ENCODE results near the gene NR4A1.
A peak's percentile ranks its signal among the peaks of the same experiment; 100 is the strongest.
"Not testable (repeated sequence)": the region's sequence is repeated elsewhere in the genome, so short reads cannot be mapped to it uniquely, and the experiment has no call there.

NR4A1 gene

DNA sequence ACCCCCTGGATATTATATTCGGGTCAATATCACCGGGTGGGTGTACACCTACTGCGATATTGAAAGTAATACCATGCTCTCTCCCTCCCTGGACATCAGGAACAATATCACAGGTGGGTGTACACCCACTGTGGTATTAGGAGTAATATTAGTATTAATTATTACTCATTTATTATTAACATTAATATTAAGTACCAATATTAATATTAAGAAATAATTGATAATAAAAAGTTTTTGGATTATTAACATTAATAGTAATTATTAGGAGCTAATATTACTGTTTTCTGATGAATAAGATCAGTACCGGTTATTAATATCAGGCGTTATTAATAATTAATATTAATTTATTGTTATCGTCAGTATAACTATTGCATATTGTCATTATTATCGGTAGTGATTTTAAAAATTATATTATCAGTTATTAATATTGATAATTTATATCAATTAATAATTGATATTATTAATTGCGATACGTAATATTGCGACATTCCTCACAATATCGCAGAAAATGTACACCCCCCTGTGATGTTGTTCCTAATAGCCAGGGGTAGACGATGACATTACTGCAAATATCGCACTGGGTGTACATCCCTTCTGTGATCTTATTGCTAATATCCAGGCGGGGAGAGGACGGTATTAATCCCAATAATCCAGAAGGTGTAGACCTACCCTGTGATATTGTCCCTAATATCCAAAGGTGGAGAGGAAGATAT, 45.2 kb downstream of the NR4A1 start:
- ChIA-PET CTCF (interaction anchor here (1.0 kb wide), 1 partner anchor 70 kb away, joined by 3 read pairs; no protein-coding TSS in a partner anchor), POLR2A (no interaction called here)
- Histone ChIP-seq H3K4me1 (ENCODE audit: control insufficient read depth, insufficient read depth, low read length) (no peaks in the 10 kb centered on the region), H3K36me3 (ENCODE audit: control insufficient read depth in 2 of 2, insufficient read depth in 1 of 2, low read length in 2 of 2) (no peaks in the 10 kb centered on the region), H3K4me3 (ENCODE audit: low read depth, low read length) (no peak overlapping the region), H3K27ac (ENCODE audit: extremely low read depth, low read depth, low read length) (no peak overlapping the region), H3K9me3 (ENCODE audit: control insufficient read depth, insufficient read depth, low read depth, low read length) (no peaks in the 10 kb centered on the region)
- TF ChIP-seq ZNF785 (tag by site-specific recombination; IDR thresholded peaks at IDR 0.05): no peak
- peak; percentile 48; the same call in 1 of the 2 replicates for TF ChIP-seq BCL11B (tag by site-specific recombination; IDR thresholded peaks at IDR 0.05; ENCODE audit: low read depth)

- ChIA-PET POLR2A (no interaction called here), CTCF (interaction anchor here (1.0 kb wide), 1 partner anchor 71 kb away, joined by 3 read pairs; no protein-coding TSS in a partner anchor)
- Histone ChIP-seq H3K4me1 (ENCODE audit: control insufficient read depth, insufficient read depth, low read length) (no peaks in the 10 kb centered on the region), H3K36me3 (ENCODE audit: control insufficient read depth in 2 of 2, insufficient read depth in 1 of 2, low read length in 2 of 2) (no peaks in the 10 kb centered on the region), H3K9me3 (ENCODE audit: control insufficient read depth, insufficient read depth, low read depth, low read length) (no peaks in the 10 kb centered on the region), H3K4me3 (ENCODE audit: low read depth, low read length) (no peak overlapping the region), H3K27ac (ENCODE audit: extremely low read depth, low read depth, low read length) (no peak overlapping the region)
- TF ChIP-seq ZNF138 (tag by site-specific recombination; IDR thresholded peaks at IDR 0.05; ENCODE audit: borderline replicate concordance) (no peak), GLIS2 (tag by site-specific recombination; IDR thresholded peaks at IDR 0.05) (0 out of 2 replicates have a peak, but pooled peaks have one; percentile 22), ZNF510 (tag by site-specific recombination; IDR thresholded peaks at IDR 0.05; ENCODE audit: insufficient replicate concordance) (no peak)
Observed at GRCh38 chr12:52097045-52097666, 45.9 kb downstream of the NR4A1 start.

- POLR2A ChIA-PET: interaction anchor here (1.0 kb wide), 1 partner anchor 10 kb away, joined by 3 read pairs; no protein-coding TSS in a partner anchor
- H3K36me3 ChIP-seq (ENCODE audit: control insufficient read depth in 2 of 2, insufficient read depth in 1 of 2, low read length in 2 of 2); H3K27ac ChIP-seq (ENCODE audit: extremely low read depth, low read depth, low read length); H3K4me1 ChIP-seq (ENCODE audit: control insufficient read depth, insufficient read depth, low read length); CTCF ChIA-PET; H3K4me3 ChIP-seq (ENCODE audit: low read depth, low read length); H3K9me3 ChIP-seq (ENCODE audit: control insufficient read depth, insufficient read depth, low read depth, low read length): not testable (repeated sequence)
- TF ChIP-seq, protein P1, sequence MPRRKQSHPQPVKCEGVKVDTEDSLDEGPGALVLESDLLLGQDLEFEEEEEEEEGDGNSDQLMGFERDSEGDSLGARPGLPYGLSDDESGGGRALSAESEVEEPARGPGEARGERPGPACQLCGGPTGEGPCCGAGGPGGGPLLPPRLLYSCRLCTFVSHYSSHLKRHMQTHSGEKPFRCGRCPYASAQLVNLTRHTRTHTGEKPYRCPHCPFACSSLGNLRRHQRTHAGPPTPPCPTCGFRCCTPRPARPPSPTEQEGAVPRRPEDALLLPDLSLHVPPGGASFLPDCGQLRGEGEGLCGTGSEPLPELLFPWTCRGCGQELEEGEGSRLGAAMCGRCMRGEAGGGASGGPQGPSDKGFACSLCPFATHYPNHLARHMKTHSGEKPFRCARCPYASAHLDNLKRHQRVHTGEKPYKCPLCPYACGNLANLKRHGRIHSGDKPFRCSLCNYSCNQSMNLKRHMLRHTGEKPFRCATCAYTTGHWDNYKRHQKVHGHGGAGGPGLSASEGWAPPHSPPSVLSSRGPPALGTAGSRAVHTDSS (tag by site-specific recombination; IDR thresholded peaks at IDR 0.05): 0 out of 2 replicates have a peak, but pooled peaks have one; percentile 10
Observed at GRCh38 chr12:52104431-52105089, 53.3 kb downstream of the NR4A1 start.
